AG04450 (cell line): ENCODE data around the gene KCNK7. TPM values are rescaled to one million over a fixed set of nuclear protein-coding genes. Genes with fewer than 3 reads are reported as not detected.

Source experiments
- CTCF ChIA-PET: fragments of 300-600, 350-600 bp; formaldehyde crosslinking; extraction: SDS; loops from one replicate; lab custom pipeline; 2022; ENCODE audit warnings: antibody characterized with exemption, inconsistent platforms; lab: Charles Lee
- POLR2A ChIA-PET: fragments of 350-600 bp; formaldehyde crosslinking; extraction: SDS; loops from one replicate; lab custom pipeline; 2021; ENCODE audit warnings: antibody characterized with exemption, inconsistent platforms; lab: Yijun Ruan, JAX
- DNase-seq: peaks from one replicate; pipeline ENCODE4 v3.0.0-alpha.2; 2011; ENCODE audit warnings: low read depth, low spot score
- H3K27ac ChIP-seq: one replicate; pipeline ENCODE4 v1.5.1; 2012; ENCODE audit warnings: low read depth, low read length, control low read depth
- H3K27me3 ChIP-seq: one replicate; pipeline ENCODE4 v1.6.0; 2012; ENCODE audit warnings: low read length; ENCODE audit not compliant: control insufficient read depth, insufficient read depth
- H3K4me3 ChIP-seq: 2 replicates; pipeline ENCODE4 v1.5.1; 2011; ENCODE audit warnings: mild to moderate bottlenecking, low read depth, low read length, control low read depth
- H3K9me3 ChIP-seq: 2 replicates; pipeline ENCODE4 v1.5.1; 2012; ENCODE audit warnings: low read length; ENCODE audit not compliant: control insufficient read depth, insufficient read depth
- polyA plus RNA-seq: library from polyadenylated mRNA; depleted of rRNA; stranded (reverse); fragments of >200 nt; gene quantifications from 2 replicates; pipeline ENCODE4 v1.2.3, GENCODE V29; 2011
- TF ChIP-seq, protein P1 (sequence below): IDR thresholded peaks from 2 replicates; pipeline ENCODE4 v1.5.1; 2011; ENCODE audit warnings: low read depth, low read length, control low read depth, inconsistent platforms

KCNK7 gene
- polyA plus RNA-seq, 1 experiment, result not detected

DNA sequence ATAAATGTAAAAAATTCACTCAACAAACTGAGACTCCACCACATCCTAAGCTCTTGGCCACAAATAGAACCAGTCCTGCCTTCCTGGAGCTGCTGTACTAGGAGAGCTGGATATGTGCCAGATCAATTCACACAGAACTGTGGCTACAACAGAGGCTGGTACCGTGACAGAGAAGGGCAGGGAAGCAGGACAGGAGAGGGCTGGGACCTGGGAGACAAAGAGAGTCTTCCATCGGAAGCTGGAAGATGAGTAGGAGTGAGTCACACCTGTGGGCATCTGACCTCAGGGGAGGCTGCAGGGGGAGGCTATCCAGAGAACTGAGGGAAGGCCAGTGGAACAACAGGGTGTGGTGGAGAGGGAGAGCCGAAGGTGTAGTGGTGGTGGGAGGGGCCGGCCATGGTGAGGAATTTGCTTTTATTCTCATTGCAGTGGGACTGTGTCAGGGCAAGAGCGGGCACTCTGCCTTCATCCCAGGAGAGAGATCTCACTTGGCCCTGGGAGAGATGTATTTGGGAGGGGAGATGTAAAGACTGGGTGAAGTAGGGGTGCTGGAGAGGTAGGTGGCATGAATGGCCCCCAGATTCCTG lies 35.6 kb downstream of the KCNK7 start:
- Histone ChIP-seq H3K27me3 (no peaks in the 10 kb centered on the region), H3K27ac (peak overlapping the region; percentile 34), H3K4me3 (no peak overlapping the region), H3K9me3 (no peaks in the 10 kb centered on the region)
- ChIA-PET POLR2A (interaction anchor here (0.6 to 2.3 kb wide), 6 partner anchors 10 to 293 kb away, joined by 3 to 8 read pairs (median 4); partner anchors contain the start of genes NEAT1 and ZNRD2), CTCF (interaction anchor here (0.7 to 3.0 kb wide), 6 partner anchors 8 to 169 kb away, joined by 3 to 28 read pairs (median 6); partner anchors contain the start of genes FAM89B and ZNRD2)
- no peak for DNase-seq
- TF ChIP-seq, protein P1, sequence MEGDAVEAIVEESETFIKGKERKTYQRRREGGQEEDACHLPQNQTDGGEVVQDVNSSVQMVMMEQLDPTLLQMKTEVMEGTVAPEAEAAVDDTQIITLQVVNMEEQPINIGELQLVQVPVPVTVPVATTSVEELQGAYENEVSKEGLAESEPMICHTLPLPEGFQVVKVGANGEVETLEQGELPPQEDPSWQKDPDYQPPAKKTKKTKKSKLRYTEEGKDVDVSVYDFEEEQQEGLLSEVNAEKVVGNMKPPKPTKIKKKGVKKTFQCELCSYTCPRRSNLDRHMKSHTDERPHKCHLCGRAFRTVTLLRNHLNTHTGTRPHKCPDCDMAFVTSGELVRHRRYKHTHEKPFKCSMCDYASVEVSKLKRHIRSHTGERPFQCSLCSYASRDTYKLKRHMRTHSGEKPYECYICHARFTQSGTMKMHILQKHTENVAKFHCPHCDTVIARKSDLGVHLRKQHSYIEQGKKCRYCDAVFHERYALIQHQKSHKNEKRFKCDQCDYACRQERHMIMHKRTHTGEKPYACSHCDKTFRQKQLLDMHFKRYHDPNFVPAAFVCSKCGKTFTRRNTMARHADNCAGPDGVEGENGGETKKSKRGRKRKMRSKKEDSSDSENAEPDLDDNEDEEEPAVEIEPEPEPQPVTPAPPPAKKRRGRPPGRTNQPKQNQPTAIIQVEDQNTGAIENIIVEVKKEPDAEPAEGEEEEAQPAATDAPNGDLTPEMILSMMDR, result no peak

DNA sequence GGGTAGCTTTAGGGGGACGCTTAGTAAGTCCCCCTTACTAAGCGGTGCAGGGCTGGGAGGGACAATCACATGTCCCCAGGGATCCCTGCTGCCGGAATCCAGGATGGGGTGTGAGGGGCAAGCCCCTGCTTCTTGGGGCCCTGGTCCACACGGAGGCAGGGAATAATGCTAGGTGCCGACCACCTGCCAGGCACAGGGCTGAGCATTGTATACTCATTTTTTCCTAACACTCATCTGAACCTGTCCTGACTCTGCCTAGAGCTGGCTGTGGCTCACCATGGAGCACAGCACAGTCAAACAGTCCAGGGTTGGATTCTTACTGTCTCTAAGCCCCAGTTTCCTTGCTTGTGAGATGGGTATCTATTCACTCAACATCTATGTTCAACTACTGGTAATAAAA lies 36.1 kb downstream of the KCNK7 start:
- TF ChIP-seq, protein P1, result no peak
- ChIA-PET POLR2A (interaction anchor here (0.6 to 2.3 kb wide), 5 partner anchors 10 to 302 kb away, joined by 3 to 7 read pairs (median 4); partner anchors contain the start of genes FAM89B and ZNRD2), CTCF (interaction anchor here (0.7 to 2.4 kb wide), 4 partner anchors 12 to 169 kb away, joined by 3 to 9 read pairs (median 4); no protein-coding TSS in a partner anchor)
- no peaks in the 10 kb centered on the region for H3K9me3 ChIP-seq
- H3K27me3 ChIP-seq, result no peaks in the 10 kb centered on the region
- DNase-seq, result no peak
- H3K27ac ChIP-seq, result peak overlapping the region; percentile 75
- H3K4me3 ChIP-seq, result no peak overlapping the region

DNA sequence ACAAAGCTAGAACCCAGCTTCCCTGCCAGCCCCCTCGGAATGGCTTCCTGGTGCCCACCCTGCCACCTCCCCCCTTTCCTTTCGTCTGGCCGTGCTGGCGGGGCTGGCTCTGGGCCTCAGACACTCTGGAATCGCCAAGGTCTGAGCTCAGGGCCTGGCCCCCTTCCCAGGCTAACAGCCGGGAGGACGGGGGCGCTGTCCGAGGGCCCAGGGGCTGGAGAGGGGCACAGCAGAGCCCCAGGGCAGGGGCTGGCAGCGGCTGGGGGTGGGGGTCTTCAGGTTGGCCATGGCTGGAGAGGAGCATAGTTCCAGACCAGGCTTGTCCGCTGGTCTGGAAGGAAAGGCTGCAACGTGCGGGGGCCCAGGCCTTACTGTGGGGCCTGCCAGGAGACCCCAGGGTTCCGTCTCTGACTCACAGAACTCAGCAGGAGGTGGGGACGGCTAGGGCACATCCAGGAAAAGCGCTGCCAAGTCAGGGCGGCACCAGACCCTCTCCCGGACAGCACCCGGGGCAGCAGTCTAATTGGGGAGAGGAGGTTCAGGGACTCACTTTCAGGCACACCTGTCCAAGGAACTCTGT lies 36.6 kb downstream of the KCNK7 start:
- no peaks in the 10 kb centered on the region for H3K9me3 ChIP-seq
- TF ChIP-seq, protein P1, result no peak
- H3K27ac ChIP-seq, result peak overlapping the region; percentile 75
- H3K4me3 ChIP-seq, result peak overlapping the region; percentile 40
- ChIA-PET POLR2A (interaction anchor here (0.6 to 2.3 kb wide), 5 partner anchors 11 to 302 kb away, joined by 3 to 7 read pairs (median 3); partner anchors contain the start of genes DPF2, FAM89B and ZNRD2), CTCF (interaction anchor here (0.7 to 2.4 kb wide), 4 partner anchors 12 to 168 kb away, joined by 3 to 9 read pairs (median 4); no protein-coding TSS in a partner anchor)
- DNase-seq, result no peak
- H3K27me3 ChIP-seq, result no peaks in the 10 kb centered on the region

DNA sequence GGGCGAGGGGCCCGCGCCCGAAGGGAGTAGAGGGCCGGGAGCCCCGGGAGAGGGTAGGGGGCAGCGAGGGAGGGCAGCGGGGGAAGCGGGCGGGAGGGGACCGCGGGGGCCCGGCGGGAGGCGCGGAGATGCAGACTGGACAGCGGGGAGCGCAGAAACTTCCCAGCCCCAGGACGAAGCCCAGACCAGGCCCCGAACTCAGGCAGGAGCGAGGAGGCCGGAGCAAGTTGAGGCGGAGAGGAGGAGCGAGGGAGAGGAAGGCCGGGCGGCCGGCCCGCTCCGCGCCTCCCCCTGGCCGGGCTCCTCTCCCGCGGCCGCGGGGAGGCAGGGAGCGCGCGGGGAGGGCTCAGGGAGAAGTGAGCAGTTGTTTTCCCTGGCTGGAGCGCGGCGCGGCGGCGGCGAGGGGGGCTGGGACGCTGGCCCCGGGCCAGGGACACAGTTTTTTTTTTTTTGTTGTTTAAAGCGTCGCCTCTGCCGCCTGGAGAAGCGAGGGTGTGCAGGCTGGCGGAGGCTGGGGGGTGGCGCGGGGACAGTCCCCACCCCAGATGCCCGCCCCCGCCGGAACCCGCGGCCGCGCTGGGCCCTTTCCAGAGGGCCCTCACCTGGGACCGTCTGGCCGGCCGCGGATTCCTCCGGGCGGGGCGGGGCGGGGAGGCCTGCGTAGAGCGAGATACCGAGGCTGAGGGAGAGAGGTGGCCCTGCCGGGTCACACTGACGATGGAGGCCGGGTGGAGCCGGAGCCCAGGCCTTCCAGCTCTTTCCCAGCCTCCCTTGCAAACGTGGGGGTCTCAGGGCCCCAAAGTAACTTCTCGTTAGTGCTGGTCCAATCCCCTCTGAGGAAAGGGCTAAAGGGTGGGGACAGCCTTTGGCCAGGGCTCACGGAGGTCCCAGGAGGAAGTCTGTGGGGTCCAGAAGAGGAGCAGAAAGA lies 37.3 kb downstream of the KCNK7 start, which contains the start of gene LTBP3:
Gene LTBP3 (minus strand): TSS at position 358 of the 928 bp plus-strand sequence. CDS start 400 bp downstream, outside the sequence.
- CTCF ChIA-PET, result interaction anchor here (1.3 to 1.5 kb wide), 2 partner anchors 13 to 17 kb away, joined by 3 to 5 read pairs; no protein-coding TSS in a partner anchor
- TF ChIP-seq, protein P1, result no peak
- POLR2A ChIA-PET, result interaction anchor here (0.9 to 1.3 kb wide), 3 partner anchors 12 to 225 kb away, joined by 3 to 4 read pairs (median 3); partner anchors contain the start of genes DPF2, FAM89B and ZNRD2
- Histone ChIP-seq H3K9me3 (no peaks in the 10 kb centered on the region), H3K27me3 (no peaks in the 10 kb centered on the region), H3K4me3 (peak within 1 kb of the TSS; percentile 71), H3K27ac (peak within 1 kb of the TSS; percentile 75)
- DNase-seq, result no peak
